HG02759 (cell line): Measurements from ENCODE around the gene C11orf24.
A peak's percentile ranks its signal among the peaks of the same experiment; 100 is the strongest.
"Not testable (repeated sequence)": the region's sequence is repeated elsewhere in the genome, so short reads cannot be mapped to it uniquely, and the experiment has no call there.

Experiments used
- ATAC-seq: cut with Tn5 transposase; IDR thresholded peaks from one replicate; pipeline ENCODE4 v1.9.1; 2021; ENCODE audit warnings: mild to moderate bottlenecking, moderate library complexity; ENCODE audit not compliant: unreplicated experiment

The C11orf24 gene

DNA sequence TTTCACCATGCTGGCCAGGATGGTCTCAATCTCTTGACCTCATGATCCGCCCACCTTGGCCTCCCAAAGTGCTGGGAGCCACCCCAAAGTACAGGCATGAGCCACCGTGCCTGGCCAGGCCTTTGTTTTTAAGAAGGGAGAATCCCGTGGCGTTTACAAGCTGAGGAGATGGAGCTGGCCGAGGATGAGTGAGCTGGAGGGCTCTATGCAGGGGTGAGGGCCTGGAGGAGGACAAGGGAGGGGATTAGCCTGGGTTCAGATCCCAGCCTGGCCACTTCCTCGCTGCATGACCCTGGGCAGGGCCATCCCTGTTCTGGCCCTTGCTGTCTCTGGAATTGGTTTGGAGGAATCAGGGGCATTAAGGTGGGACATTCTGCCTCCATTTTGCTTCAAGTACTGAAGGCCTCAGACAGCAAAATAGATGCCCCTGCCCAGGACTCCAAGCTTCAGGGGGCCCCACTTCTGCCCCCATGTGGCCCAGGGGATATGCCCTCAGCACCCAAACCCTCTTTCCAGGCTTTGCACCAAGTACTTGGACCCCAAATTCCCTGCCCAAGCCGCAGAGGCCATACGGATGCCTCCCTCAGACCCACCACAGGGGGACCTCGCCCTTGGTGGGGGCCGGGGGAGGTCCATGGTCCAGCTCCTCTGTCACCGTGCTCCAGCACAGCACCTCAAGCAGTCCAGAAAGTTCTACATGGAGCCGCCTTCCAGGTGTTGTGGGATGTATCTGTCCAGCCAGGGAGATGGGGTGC, 28.5 kb upstream of the C11orf24 start:
- ATAC-seq, result no peak

DNA sequence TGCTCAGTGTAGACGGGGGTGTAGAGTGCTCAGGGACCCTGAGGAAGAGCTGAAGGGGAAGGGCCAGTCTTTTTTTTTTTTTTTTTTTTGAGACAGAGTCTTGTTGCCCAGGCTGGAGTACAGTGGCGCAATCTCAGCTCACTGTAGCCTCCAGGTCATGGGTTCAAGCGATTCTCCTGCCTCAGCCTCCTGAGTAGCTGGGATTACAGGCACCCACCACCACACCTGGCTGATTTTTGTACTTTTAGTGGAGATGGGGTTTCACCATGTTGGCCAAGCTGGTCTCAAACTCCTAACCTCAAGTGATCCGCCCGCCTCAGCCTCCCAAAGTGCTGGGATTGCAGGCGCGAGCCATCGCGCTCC, 27.7 kb upstream of the C11orf24 start:
- not testable (repeated sequence) for ATAC-seq

DNA sequence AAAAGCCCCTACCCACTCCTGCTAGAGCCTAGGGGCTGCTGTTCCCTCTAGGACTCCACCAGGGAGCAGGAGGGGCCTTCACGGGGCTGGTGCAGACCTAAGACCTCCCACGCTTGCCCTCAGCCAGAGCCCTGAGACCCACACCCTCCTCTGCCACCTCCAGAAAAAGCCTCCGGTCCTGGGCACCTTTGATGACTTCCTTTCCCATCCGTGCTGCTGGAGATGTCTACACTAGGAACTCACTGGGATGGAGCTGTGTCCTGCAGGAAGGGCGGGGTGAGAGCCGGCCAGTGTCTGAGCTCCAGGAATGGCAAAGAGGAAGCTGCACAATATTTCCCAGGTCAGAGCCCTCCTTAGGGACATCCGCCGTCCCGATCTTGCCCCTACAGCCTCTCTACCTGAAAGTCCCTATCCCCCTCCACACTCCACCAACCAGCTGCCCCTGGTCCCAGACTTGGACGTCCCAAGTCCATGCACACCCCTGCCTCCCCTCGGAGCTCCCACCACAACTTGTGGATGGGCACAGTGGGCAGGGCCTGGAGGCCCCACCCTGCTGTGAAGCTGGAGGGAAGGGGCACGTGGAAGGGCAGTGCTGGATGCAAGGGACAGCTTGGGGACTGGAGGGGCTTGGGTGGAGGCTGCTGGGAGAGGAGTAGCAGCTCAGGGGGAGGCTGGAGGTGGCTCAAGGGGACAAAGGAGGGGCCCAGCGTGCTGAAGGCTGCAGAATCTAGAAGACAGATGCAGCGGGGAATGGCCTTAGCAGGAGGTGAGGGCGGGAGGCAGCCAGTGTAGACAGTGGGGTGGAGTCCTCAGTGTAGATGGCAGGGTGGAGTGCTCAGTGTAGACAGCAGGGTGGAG, 27.1 kb upstream of the C11orf24 start:
- ATAC-seq, result no peak

DNA sequence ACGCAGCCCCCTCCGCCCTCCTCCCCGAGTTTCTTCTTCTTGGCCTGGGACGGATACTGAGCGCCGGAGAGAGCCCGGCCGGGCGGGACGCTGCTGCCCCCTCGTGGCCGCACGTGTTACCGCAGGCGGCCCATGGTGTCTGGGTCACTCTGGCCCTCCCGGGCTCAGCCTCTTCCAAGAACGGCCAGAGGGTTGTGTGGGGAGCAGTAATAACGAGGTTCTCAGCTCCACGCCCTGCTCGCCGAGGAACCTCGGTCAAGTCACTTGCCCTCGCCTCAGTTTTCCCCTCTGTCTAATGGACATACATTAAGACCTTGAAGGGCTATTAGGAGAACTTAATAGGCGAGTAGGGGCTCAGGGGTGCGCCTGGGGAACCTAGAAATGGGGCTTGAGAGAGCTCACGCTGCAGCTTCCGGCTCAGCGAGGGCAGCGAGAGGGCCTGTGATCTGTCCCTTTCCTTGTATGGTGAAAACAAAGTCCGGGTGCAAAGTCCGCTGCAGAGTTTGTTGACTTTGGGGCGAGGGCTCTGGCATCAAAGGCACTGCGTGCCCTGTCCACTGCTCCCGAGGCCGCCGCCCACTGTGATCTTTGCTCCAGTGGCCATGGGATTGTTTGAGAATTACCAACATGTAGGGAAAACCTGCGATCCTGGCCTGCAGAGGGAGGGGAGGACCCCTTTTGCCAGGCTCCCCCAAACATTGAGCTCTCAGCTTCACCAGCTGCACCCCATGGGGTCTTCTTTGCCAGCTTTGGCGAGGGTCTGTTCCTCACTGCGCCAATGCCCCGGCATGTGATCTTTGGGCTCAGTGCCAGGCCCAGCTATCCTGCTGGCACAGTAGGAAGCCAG, 26.3 kb upstream of the C11orf24 start:
- ATAC-seq, result peak; percentile 67

DNA sequence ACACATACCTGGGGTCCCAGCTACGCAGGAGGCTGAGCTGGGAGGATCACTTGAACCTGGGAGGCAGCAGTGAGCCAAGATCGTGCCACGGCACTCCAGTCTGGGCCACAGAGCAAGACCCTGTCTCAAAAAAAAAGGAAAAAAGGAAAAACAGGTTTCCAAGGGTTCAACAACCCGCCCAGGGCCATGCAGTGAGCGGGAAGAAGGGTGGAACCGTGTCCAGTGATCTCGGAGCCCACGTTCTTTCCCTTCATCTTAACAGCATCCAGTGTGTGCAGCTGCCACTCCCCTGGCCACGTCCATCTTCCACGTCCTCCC, 25.7 kb upstream of the C11orf24 start:
- ATAC-seq, result no peak

DNA sequence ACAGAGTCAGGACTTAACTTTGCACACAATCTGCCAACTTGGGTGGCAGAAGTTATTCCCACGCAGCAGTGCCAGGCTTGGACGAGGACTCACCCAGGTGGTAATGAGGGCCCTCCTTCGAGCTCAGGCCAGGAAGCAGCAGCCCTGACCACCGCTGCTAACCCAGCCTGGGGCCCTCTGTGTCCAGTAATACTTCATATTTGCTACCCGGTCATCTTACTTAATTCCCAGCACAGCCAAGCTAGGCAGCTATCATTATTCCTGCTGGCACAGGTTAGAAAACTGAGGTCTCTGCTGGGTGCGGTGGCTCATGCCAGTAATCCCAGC, 25.2 kb upstream of the C11orf24 start:
- ATAC-seq, result no peak

DNA sequence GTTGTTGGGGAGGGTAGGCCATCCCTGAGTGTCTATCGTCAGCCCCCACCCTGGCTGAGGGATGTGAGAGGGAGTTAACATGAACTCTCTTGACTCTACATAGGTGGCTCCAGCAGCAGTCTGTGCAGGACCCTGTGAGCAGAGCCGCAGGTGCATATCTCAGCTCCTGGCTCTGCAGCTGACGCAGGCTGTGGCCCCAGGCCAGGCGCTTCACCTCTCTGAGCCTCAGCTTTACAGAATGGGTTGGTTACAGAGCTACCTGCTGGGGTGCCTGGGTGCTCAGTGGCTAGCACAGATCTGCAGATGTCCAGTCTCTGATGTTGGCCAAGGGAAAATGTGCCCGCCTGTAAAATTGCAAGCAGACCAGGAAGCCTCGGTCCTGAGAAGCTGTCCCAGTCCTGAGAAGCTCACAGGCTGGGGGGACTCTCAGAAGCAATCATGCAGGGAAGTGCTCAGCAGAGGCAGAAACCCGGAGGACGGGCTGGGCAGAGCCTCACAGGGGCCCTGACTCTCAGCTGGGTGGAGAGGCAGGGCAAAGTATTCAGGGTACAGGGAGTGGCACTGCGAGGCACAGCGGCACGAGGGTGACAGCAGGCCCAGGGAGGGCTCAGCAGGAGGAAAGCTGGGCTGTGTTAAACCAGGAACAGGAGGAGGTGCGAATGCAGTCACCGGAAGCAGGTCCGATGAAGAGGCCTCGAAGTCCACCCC, 24.7 kb upstream of the C11orf24 start:
- ATAC-seq, result no peak

DNA sequence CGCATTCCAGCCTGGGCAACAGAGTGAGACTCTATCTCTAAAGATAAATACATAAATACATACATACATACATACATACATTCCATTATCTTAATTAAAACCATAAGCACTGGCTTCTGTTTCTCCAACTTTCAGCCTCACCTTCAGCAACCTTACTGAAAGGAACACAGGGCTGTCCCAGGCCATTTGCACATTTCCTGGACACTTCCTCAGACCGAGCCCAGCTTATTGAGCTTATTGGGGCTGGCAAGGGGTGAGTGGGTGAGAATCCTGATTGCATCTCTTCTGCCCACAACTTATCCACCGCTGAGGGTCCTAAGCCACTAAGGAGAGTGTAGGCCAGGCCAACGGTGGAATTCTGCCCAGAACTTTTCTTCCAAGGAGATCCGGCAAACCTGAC, 24.2 kb upstream of the C11orf24 start:
- ATAC-seq, result no peak

DNA sequence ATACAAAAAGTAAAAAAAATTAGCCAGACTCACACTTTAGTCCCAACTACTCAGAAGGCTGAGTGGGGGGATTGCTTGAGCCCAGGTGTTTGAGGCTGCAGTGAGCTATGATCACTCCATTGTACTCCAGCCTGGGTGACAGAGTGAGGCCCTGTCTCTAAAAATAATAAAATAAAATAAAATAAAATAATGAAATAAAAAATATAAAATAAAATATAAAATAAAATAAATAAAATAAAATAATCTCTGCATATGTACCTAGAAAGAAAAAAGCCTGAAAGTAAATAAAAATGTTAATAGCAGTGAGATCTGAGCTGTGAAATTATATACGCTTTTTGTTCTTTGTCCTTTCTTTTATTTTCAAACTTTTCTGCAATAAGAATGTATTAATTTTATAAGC, 23.5 kb upstream of the C11orf24 start:
- ATAC-seq, result no peak

DNA sequence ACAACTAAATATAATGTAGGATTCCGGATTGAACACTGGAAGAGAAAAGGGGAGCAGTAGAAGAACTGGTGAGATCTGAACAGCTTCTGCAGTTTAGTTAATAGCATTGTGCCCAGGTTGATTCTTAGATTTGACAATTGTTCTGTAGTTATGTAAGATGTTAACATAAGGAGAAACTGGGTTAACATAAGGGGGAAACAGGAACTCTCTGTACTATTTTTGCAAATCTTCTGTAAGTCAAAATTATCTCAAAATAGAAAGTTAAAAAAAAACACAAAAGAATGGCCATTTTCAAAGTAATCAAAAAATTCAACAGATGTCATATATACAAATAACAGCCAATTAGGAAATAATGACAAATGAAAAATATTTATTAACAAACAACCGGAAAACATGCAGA, 21.9 kb upstream of the C11orf24 start:
- ATAC-seq, result no peak

DNA sequence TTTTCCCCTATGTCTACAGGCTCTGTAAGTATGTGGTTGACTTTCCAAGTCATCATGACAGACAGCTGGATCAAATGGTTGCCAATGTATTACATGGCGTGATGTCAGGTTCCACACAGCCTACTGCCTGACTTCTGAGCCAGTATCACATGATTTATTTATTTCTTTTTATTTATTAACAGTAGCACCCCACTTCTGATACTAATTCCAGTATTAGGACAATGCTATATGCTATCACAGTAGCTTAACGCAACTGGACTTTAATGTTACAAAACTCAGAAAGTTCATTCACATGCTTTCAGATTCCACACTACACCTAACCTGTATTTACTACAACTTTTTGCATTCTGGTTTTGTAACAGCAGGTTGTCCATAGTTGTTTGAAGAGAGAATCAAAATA, 17.7 kb upstream of the C11orf24 start:
- ATAC-seq, result no peak

DNA sequence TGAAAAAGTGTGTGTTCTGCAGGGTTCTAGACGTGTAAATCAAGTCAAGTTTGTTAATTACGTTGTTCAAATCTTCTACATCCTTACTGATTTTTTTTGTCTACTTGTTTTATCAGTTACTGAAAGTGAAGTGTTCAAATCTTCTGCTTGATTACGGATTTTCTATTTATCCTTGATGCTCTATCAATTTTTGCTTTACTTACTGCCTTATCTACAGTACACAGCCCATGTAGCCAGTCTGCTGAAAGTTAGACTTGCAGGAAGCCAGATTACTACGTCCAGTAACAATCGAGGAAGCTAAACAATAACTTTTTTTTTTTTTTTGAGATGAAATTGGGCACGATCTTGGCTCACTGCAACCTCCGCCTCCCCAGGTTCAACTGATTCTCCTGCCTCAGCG, 15.6 kb upstream of the C11orf24 start:
- no peak for ATAC-seq

DNA sequence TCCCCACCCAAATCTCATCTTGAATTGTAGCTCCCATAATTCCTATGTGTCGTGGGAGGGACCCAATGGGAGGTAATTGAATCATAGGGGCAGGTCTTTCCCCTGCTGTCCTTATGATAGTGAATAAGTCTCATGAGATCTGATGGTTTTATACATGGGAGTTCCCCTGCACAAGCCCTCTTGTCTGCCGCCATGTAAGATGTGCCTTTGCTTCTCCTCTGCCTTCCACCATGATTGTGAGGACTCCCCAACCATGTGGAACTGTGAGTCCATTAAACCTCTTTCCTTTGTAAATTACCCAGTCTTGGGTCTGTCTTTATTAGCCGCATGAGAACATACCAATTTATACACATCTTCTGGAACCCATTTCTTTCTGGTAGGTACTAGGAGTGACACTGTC, 12.8 kb upstream of the C11orf24 start:
- ATAC-seq, result not testable (repeated sequence)

DNA sequence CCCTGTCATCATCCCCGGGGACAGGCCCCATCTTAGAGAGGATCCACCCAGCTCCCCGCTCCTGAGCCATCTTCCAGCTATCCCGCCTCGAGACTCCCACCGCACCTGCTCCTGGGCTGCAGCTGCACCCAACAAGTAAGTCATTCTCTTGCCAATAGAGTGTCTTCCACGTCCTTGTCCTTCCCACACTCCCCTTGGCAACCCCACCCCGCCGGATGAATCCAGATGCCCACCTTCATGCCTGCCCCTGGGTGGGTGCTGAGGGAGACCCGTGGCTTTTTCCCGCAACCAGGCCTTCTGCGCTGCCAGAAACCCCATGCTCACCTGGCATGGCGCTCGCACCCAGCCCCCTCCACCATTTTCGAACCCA, 11.1 kb upstream of the C11orf24 start:
- ATAC-seq, result no peak

DNA sequence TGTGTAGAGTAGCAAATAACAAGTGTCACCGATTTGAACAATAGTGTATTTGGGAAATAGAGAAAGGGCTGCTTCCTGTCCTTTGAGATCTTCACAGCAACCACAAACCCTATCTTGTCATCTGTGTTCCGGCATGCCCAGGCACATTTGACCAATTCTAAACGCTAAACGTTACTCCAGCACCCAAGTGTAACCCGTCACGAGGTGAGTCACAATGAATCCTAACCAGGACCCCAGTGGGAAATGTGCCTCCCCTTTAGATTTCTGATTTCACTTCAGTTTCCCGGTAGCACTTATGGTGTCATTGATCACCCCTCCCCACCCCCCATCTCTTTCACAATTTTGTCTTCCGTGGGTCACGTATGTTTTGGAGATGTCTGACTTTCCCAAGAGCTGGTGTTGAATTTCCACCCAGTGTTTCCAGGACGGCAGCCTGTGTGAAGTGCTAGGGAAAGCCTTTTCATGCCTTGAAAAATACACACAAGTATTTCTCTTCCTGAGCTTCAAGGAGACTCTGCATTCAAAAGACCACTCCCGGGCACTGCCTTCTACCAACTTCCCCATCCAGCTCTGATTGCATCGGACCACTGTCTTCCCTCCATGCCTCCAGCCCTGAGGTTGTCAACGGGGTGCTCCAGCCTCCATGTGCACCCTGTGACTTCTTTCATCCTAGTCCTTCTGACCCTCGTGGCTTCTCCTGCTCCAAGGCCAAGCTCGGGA, 10.5 kb upstream of the C11orf24 start:
- ATAC-seq, result peak; percentile 69

DNA sequence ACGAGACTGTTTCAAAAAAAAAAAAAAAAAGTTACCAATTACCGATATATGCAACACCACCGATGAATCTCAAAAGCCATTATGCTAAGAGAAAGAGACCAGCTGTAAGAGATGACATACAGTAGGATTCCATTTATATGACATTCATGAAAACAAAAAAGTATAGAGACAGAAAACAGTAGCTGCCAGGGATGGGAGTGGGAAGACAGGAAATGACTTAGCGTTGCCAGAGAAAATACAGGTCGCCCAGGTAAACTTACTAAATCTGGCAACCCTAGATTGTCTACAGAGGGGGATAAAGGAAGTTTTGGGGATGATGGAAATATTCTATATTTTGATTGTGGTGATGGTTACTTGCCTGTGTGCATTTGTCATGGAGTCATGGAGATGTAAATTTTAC, 7.9 kb upstream of the C11orf24 start:
- no peak for ATAC-seq

DNA sequence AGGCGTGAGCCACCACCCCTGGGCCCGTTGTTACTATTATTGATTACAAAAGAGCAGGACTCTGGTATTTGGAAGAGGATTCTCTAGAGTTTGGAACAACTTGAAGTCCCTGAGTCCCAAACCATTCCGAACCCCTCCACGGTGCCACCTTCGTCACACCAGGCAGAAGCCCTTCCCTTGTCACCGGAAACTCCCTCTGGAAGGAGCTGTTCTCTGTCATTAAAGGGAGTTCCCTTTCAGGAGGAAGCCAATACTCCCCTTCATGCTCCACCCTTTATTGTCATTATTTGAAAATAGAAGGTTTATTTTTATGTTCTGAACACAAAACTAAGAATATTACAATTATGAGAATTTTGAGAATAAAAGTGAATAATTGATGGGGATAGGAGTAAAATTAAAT, 5.1 kb upstream of the C11orf24 start:
- no peak for ATAC-seq

DNA sequence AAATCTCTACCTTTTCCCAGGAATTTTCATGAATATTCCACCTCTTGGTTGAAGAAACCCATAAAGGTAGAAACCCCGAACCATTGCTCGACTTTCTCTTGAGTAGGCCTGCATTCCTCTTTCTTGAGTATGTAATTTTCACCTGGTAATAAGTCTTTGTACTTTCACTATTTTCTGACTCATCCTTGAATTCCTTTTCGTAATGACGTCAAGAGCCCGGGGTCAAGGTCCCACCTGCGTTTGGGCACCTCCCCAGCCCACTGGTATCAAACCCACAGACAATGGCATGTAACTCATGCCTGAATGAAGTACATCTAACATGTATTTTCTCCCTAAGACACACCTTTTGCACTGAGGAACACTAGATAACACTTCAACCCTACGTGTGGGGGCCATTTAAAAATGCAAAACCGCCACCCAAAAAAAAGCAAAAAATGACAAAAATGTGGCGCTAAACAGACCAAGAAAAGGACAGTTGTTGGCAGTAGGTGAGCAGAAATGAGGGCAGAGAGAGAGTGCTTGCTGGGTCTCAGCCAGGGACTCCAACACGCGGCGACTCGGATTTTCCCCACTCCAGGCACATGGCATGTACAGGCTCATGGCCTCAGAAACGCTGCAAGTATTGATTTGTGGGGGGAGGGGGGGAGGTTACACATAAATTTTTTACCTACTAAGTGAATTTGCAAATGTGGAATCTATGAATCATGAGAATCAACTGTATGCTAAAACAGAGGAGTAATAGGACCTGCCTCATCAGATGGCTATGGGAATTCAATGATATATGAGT, 4.1 kb upstream of the C11orf24 start:
- no peak for ATAC-seq

DNA sequence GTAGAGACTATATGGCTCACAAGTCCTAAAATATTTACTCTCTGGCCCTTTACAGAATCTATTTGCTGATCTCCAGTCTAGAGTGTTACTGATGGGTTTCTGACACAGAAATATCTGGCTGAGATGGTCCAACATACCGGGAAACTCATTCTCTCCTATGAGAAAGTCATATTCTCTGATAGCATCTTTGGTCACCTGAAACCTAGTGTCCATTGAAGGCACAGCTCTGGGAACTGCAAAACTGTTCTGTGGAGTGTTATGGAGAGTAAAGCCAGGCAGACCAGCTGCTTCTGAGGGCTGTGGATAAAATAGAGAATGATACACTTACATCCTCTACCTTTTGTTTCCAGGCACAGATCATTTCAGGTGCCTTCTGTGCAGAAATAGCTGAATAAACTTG, 2.5 kb upstream of the C11orf24 start:
- ATAC-seq, result no peak
